ENCODE results near the gene AGTPBP1.

DNA sequence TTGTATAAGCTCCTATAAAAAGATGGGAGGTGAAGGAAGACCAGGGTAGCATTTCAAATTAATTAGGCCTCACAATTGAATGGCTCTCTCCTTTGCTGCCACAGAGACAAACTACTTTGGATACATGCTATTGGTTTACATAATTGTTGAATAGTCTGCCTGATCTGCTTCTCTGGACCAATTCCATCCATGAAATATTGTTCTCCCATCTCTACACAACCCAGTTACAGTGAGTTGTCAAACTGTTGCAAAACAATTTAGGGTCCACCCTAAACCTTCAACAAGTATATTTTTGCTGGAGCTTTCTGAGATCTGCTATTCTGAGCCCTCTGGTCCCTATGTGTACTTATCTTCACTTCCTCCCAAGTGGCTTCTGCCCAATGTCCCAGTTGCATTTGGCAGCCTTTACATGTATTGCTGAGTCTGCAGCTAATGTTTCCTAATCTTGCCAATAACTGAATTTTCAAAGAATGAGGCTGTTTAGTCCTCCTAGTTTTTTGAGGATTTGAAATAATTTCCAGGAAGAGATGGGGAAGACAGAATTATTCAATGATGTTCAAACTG, 38.9 kb downstream of the AGTPBP1 start:
- TF ChIP-seq CBX5 (IDR thresholded peaks at IDR 0.05; ENCODE audit: borderline replicate concordance, low read depth): no peak
- no peak for TF ChIP-seq CREB1 (IDR thresholded peaks at IDR 0.05)
- TF ChIP-seq CREB1 (CRISPR knock-in tag; IDR thresholded peaks at IDR 0.05): no peak
- TF ChIP-seq RNF2 (IDR thresholded peaks at IDR 0.05): no peak
- TF ChIP-seq, protein P1, sequence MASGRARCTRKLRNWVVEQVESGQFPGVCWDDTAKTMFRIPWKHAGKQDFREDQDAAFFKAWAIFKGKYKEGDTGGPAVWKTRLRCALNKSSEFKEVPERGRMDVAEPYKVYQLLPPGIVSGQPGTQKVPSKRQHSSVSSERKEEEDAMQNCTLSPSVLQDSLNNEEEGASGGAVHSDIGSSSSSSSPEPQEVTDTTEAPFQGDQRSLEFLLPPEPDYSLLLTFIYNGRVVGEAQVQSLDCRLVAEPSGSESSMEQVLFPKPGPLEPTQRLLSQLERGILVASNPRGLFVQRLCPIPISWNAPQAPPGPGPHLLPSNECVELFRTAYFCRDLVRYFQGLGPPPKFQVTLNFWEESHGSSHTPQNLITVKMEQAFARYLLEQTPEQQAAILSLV (tag; IDR thresholded peaks at IDR 0.05): no peak
- TF ChIP-seq GTF2F1 (IDR thresholded peaks at IDR 0.05; ENCODE audit: low read depth, low read length): no peak
- TF ChIP-seq, protein P2, sequence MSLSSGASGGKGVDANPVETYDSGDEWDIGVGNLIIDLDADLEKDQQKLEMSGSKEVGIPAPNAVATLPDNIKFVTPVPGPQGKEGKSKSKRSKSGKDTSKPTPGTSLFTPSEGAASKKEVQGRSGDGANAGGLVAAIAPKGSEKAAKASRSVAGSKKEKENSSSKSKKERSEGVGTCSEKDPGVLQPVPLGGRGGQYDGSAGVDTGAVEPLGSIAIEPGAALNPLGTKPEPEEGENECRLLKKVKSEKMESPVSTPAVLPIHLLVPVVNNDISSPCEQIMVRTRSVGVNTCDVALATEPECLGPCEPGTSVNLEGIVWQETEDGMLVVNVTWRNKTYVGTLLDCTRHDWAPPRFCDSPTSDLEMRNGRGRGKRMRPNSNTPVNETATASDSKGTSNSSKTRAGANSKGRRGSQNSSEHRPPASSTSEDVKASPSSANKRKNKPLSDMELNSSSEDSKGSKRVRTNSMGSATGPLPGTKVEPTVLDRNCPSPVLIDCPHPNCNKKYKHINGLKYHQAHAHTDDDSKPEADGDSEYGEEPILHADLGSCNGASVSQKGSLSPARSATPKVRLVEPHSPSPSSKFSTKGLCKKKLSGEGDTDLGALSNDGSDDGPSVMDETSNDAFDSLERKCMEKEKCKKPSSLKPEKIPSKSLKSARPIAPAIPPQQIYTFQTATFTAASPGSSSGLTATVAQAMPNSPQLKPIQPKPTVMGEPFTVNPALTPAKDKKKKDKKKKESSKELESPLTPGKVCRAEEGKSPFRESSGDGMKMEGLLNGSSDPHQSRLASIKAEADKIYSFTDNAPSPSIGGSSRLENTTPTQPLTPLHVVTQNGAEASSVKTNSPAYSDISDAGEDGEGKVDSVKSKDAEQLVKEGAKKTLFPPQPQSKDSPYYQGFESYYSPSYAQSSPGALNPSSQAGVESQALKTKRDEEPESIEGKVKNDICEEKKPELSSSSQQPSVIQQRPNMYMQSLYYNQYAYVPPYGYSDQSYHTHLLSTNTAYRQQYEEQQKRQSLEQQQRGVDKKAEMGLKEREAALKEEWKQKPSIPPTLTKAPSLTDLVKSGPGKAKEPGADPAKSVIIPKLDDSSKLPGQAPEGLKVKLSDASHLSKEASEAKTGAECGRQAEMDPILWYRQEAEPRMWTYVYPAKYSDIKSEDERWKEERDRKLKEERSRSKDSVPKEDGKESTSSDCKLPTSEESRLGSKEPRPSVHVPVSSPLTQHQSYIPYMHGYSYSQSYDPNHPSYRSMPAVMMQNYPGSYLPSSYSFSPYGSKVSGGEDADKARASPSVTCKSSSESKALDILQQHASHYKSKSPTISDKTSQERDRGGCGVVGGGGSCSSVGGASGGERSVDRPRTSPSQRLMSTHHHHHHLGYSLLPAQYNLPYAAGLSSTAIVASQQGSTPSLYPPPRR (CRISPR knock-in tag; IDR thresholded peaks at IDR 0.05; ENCODE audit: borderline replicate concordance): no peak
- TF ChIP-seq ZFP30 (CRISPR knock-in tag; IDR thresholded peaks at IDR 0.05; ENCODE audit: borderline replicate concordance): no peak
- no peak for TF ChIP-seq RFX5 (IDR thresholded peaks at IDR 0.05; ENCODE audit: low read depth, low read length)
- no peak for TF ChIP-seq LCOR (CRISPR knock-in tag; IDR thresholded peaks at IDR 0.05)
- TF ChIP-seq MYNN (IDR thresholded peaks at IDR 0.05): no peak
- TF ChIP-seq MYNN (CRISPR knock-in tag; IDR thresholded peaks at IDR 0.05): no peak

Measured in K562 (cell line).